ENCODE data around the gene FGF14. TPM values are rescaled to one million over a fixed set of nuclear protein-coding genes. Genes with fewer than 3 reads are reported as not detected.

FGF14 gene
- total RNA-seq, 1 donor from 2014 or later = 4.6 TPM

DNA sequence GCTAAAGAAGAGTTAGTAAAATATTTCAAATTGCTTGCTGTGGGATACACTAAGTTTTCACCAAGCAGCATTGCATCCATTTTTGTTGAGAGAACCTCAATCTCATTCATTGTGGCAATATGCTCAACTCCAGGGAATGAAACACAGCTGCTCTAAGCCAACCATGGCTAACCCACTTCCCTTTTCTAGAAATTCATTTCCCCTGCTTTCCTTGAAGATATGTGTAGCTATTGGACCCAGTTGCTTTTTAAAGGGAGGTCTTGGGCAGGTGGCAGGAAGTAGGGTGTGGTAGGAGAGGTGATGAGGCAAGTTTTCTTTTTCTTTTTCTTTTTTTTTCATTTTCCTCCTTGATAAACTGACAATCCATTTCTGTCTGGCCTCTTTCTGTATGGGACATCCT, 452.2 kb downstream of the FGF14 start:
- DNase-seq (ENCODE audit: low spot score, unreplicated experiment) = no peak
- H3K27me3 Mint-ChIP-seq = no peaks in the 10 kb centered on the region
- no peak overlapping the region for H3K27ac Mint-ChIP-seq
- TF ChIP-seq, protein P1, sequence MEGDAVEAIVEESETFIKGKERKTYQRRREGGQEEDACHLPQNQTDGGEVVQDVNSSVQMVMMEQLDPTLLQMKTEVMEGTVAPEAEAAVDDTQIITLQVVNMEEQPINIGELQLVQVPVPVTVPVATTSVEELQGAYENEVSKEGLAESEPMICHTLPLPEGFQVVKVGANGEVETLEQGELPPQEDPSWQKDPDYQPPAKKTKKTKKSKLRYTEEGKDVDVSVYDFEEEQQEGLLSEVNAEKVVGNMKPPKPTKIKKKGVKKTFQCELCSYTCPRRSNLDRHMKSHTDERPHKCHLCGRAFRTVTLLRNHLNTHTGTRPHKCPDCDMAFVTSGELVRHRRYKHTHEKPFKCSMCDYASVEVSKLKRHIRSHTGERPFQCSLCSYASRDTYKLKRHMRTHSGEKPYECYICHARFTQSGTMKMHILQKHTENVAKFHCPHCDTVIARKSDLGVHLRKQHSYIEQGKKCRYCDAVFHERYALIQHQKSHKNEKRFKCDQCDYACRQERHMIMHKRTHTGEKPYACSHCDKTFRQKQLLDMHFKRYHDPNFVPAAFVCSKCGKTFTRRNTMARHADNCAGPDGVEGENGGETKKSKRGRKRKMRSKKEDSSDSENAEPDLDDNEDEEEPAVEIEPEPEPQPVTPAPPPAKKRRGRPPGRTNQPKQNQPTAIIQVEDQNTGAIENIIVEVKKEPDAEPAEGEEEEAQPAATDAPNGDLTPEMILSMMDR (IDR thresholded peaks at IDR 0.05; ENCODE audit: unreplicated experiment) = no peak
- no peaks in the 10 kb centered on the region for H3K36me3 Mint-ChIP-seq (ENCODE audit: insufficient read depth)
- no peak overlapping the region for H3K4me3 Mint-ChIP-seq (ENCODE audit: low read depth)
- no peaks in the 10 kb centered on the region for H3K9me3 Mint-ChIP-seq (ENCODE audit: low read depth)
- no peaks in the 10 kb centered on the region for H3K4me1 Mint-ChIP-seq (ENCODE audit: low read depth)

DNA sequence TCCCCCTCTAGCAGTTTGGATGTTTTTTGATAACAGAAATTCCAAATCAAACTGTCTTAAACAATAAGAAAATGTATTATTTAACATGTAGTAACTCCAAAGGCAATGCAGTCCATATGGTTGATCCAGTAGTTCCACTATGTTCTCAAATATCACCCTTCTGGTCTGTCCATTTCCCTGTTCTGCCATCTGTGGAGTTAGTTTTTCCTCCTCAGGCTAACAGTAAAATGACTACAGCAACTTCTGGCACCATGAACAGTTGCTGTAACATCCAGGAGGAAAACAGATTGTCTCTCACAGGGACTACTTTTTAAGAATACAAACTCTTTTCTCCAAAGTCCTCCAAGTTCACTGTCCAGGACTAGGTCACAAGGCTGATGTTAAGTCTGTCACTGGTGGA, 455.4 kb downstream of the FGF14 start:
- Mint-ChIP-seq H3K27ac (no peak overlapping the region), H3K4me3 (ENCODE audit: low read depth) (no peak overlapping the region), H3K27me3 (no peaks in the 10 kb centered on the region), H3K9me3 (ENCODE audit: low read depth) (no peaks in the 10 kb centered on the region), H3K4me1 (ENCODE audit: low read depth) (no peaks in the 10 kb centered on the region), H3K36me3 (ENCODE audit: insufficient read depth) (no peaks in the 10 kb centered on the region)
- TF ChIP-seq, protein P1 (IDR thresholded peaks at IDR 0.05; ENCODE audit: unreplicated experiment) = no peak
- DNase-seq (ENCODE audit: low spot score, unreplicated experiment) = no peak

DNA sequence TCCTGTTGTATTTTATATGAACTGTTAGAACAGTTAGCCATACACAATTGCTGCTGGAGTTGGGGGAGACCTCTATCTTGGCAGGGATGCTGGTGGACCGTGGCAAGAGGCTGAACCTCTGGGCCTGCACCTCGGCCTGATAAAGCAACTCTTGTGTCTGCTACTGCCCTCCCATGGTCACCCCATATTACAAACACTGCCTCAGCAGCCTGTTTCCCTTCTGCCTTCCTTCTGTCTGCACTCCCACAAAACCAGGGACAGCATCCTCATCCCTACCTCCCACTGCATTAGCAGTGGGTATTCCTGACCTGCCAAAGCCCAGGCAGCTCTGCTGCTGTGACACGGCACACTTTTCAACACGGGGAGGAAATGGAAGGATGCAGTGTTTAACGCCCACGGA, 456.4 kb downstream of the FGF14 start:
- TF ChIP-seq, protein P1 (IDR thresholded peaks at IDR 0.05; ENCODE audit: unreplicated experiment) = no peak
- DNase-seq (ENCODE audit: low spot score, unreplicated experiment) = no peak
- H3K27ac Mint-ChIP-seq = no peak overlapping the region
- H3K27me3 Mint-ChIP-seq = no peaks in the 10 kb centered on the region
- H3K4me3 Mint-ChIP-seq (ENCODE audit: low read depth) = no peak overlapping the region
- no peaks in the 10 kb centered on the region for H3K4me1 Mint-ChIP-seq (ENCODE audit: low read depth)
- H3K36me3 Mint-ChIP-seq (ENCODE audit: insufficient read depth) = no peaks in the 10 kb centered on the region
- no peaks in the 10 kb centered on the region for H3K9me3 Mint-ChIP-seq (ENCODE audit: low read depth)

DNA sequence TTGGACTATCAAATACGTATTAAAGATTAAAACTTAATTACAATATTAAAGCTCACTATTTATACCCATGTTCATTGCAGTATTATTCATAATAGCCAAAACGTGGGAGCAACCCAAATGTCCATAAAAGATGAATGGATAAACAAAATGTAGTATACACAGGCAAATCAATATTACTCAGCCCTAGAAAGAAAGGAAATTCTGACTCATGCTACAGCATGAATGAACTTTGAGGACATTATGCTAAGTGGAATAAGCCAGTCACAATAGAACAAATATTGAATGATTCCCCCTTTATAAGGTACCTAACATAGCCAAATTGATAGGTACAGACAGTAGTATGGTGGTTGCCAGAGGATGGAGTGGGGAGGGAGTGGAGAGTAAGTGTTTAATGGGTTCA, 457.3 kb downstream of the FGF14 start:
- Mint-ChIP-seq H3K27me3 (no peaks in the 10 kb centered on the region), H3K36me3 (ENCODE audit: insufficient read depth) (no peaks in the 10 kb centered on the region), H3K27ac (no peak overlapping the region), H3K4me1 (ENCODE audit: low read depth) (no peaks in the 10 kb centered on the region), H3K4me3 (ENCODE audit: low read depth) (no peak overlapping the region), H3K9me3 (ENCODE audit: low read depth) (no peaks in the 10 kb centered on the region)
- TF ChIP-seq, protein P1 (IDR thresholded peaks at IDR 0.05; ENCODE audit: unreplicated experiment) = no peak
- DNase-seq (ENCODE audit: low spot score, unreplicated experiment) = no peak

GRCh38 chr13:101942535-101943157, 459.2 kb downstream of the FGF14 start:
- Mint-ChIP-seq H3K4me1 (ENCODE audit: low read depth) (no peaks in the 10 kb centered on the region), H3K36me3 (ENCODE audit: insufficient read depth) (no peaks in the 10 kb centered on the region), H3K9me3 (ENCODE audit: low read depth) (no peaks in the 10 kb centered on the region), H3K4me3 (ENCODE audit: low read depth) (no peak overlapping the region), H3K27ac (no peak overlapping the region), H3K27me3 (peaks cover 2% of the 10 kb centered on the region)
- DNase-seq (ENCODE audit: low spot score, unreplicated experiment) = no peak
- TF ChIP-seq, protein P1 (IDR thresholded peaks at IDR 0.05; ENCODE audit: unreplicated experiment) = no peak

All from progenitor cell of endocrine pancreas (in vitro differentiated cells).